GM10248 (cell line): ENCODE results near the gene VEGFD.

Source experiments
- CTCF ChIA-PET: fragments of 300-600 bp; sonication (Branson Sonifier 250); formaldehyde crosslinking; extraction: SDS; loops from one replicate; lab custom pipeline; 2021; ENCODE audit warnings: antibody characterized with exemption; lab: Yijun Ruan, JAX
- POLR2A ChIA-PET: fragments of 350-650 bp; sonication (Branson Sonifier 250); formaldehyde crosslinking; extraction: SDS; loops from one replicate; lab custom pipeline; 2020; ENCODE audit warnings: antibody characterized with exemption; lab: Yijun Ruan, JAX
- DNase-seq: peaks from one replicate; pipeline ENCODE4 v3.0.0; 2012; ENCODE audit errors: extremely low spot score
- CTCF ChIP-seq: IDR thresholded peaks from 2 replicates; pipeline ENCODE4 v1.5.1; 2012; ENCODE audit warnings: mild to moderate bottlenecking, low read depth; ENCODE audit errors: extremely low read depth, missing control alignments, control extremely low read depth

VEGFD gene

GRCh38 chrX:15373976-15374375, 10.2 kb downstream of the VEGFD start:
- no peak for DNase-seq
- POLR2A ChIA-PET = no interaction called here
- CTCF ChIA-PET = interaction anchor here (0.9 to 1.6 kb wide), 3 partner anchors 14 to 25 kb away, joined by 3 to 4 read pairs (median 4); no protein-coding TSS in a partner anchor
- TF ChIP-seq CTCF = no peak

- DNase-seq = no peak
- ChIA-PET CTCF (interaction anchor here (1.4 kb wide), 1 partner anchor 17 kb away, joined by 6 read pairs; no protein-coding TSS in a partner anchor), POLR2A (interaction anchor here (0.6 kb wide), 1 partner anchor 14 kb away, joined by 3 read pairs; no protein-coding TSS in a partner anchor)
- no peak for TF ChIP-seq CTCF
Observed at GRCh38 chrX:15366506-15367352, 17.5 kb downstream of the VEGFD start.

GRCh38 chrX:15359701-15360100, 24.5 kb downstream of the VEGFD start:
- DNase-seq = no peak
- no peak for TF ChIP-seq CTCF
- ChIA-PET CTCF (interaction anchor here (1.1 to 3.0 kb wide), 4 partner anchors 10 to 110 kb away, joined by 3 to 17 read pairs (median 3); no protein-coding TSS in a partner anchor), POLR2A (no interaction called here)

GRCh38 chrX:15358533-15358932, 25.7 kb downstream of the VEGFD start:
- ChIA-PET POLR2A (no interaction called here), CTCF (interaction anchor here (3.0 kb wide), 1 partner anchor 9 kb away, joined by 17 read pairs; no protein-coding TSS in a partner anchor)
- no peak for DNase-seq
- TF ChIP-seq CTCF = no peak

GRCh38 chrX:15356444-15356843, 27.8 kb downstream of the VEGFD start:
- no peak for TF ChIP-seq CTCF
- no peak for DNase-seq
- ChIA-PET POLR2A (no interaction called here), CTCF (no interaction called here)

- POLR2A ChIA-PET = no interaction called here
Observed at GRCh38 chrX:15350329-15350996, 33.8 kb downstream of the VEGFD start.

More at GRCh38 chrX:15350329-15350996, 33.8 kb downstream of the VEGFD start:
- CTCF ChIA-PET = interaction anchor here (0.8 to 6.5 kb wide), 10 partner anchors 8 to 142 kb away, joined by 3 to 124 read pairs (median 5); partner anchors contain the start of gene PIR
- DNase-seq = peak; percentile 8
- no peak for TF ChIP-seq CTCF
